Ishikawa (cell line): Measurements from ENCODE around the gene CAMTA1.

Experiments used
- CEBPB ChIP-seq: IDR thresholded peaks from 2 replicates; pipeline ENCODE4 v1.6.1; 2012
- CREB1 ChIP-seq: IDR thresholded peaks from 2 replicates; pipeline ENCODE4 v1.6.1; 2012; ENCODE audit warnings: low read depth
- EGR1 ChIP-seq: IDR thresholded peaks from 2 replicates; pipeline ENCODE4 v1.6.1; 2012
- EP300 ChIP-seq: IDR thresholded peaks from 2 replicates; pipeline ENCODE4 v1.6.1; 2012; ENCODE audit warnings: borderline replicate concordance
- FOXM1 ChIP-seq: IDR thresholded peaks from 2 replicates; pipeline ENCODE4 v1.6.1; 2012; ENCODE audit warnings: low read depth, borderline replicate concordance
- NFIC ChIP-seq: IDR thresholded peaks from 2 replicates; pipeline ENCODE4 v1.6.1; 2012
- RAD21 ChIP-seq: IDR thresholded peaks from 2 replicates; pipeline ENCODE4 v1.6.1; 2012; ENCODE audit warnings: low read depth
- TAF1 ChIP-seq: IDR thresholded peaks from 2 replicates; pipeline ENCODE4 v1.6.1; 2012; ENCODE audit warnings: low read depth, mild to moderate bottlenecking
- TCF12 ChIP-seq: IDR thresholded peaks from 2 replicates; pipeline ENCODE4 v1.6.1; 2012; ENCODE audit warnings: low read depth
- TEAD4 ChIP-seq: IDR thresholded peaks from 2 replicates; pipeline ENCODE4 v1.6.1; 2012
- YY1 ChIP-seq: IDR thresholded peaks from 2 replicates; pipeline ENCODE4 v1.6.1; 2012; ENCODE audit warnings: low read depth
- ZBTB7A ChIP-seq: IDR thresholded peaks from 2 replicates; pipeline ENCODE4 v1.6.1; 2012; ENCODE audit warnings: low read depth
- TF ChIP-seq, protein P1 (sequence below): IDR thresholded peaks from 2 replicates; pipeline ENCODE4 v1.6.1; 2012
- TF ChIP-seq, protein P2 (sequence below): IDR thresholded peaks from 2 replicates; pipeline ENCODE4 v1.6.1; 2012
- TF ChIP-seq, protein P3 (sequence below): IDR thresholded peaks from 2 replicates; pipeline ENCODE4 v1.6.1; 2012; ENCODE audit warnings: low read depth, mild to moderate bottlenecking

Gene CAMTA1

DNA sequence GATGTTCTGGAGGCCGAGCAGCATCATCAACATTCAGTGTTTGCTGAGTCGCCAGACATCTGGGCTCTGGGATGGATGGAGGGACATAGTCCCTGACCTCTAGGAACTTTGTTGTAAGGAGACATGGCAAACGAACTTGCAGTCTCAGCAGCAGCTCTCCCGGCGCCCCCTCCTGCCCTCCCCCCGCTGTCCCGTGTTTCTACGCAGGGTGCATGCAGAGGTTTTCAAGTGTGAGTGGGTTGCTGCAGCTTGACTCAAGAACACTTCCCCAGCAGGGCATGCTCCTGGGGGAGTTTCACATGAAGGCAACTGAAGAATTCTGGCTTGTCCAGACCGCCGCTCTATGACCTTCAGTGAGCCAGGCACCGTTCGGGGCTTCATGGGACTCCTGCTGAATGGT lies 121.9 kb downstream of the CAMTA1 start:
- TF ChIP-seq CREB1 = no peak
- TF ChIP-seq, protein P1, sequence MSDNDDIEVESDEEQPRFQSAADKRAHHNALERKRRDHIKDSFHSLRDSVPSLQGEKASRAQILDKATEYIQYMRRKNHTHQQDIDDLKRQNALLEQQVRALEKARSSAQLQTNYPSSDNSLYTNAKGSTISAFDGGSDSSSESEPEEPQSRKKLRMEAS = no peak
- TF ChIP-seq TEAD4 = no peak
- TF ChIP-seq YY1 = no peak
- TF ChIP-seq, protein P2, sequence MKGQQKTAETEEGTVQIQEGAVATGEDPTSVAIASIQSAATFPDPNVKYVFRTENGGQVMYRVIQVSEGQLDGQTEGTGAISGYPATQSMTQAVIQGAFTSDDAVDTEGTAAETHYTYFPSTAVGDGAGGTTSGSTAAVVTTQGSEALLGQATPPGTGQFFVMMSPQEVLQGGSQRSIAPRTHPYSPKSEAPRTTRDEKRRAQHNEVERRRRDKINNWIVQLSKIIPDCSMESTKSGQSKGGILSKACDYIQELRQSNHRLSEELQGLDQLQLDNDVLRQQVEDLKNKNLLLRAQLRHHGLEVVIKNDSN = no peak
- no peak for TF ChIP-seq ZBTB7A
- TF ChIP-seq CEBPB = no peak

DNA sequence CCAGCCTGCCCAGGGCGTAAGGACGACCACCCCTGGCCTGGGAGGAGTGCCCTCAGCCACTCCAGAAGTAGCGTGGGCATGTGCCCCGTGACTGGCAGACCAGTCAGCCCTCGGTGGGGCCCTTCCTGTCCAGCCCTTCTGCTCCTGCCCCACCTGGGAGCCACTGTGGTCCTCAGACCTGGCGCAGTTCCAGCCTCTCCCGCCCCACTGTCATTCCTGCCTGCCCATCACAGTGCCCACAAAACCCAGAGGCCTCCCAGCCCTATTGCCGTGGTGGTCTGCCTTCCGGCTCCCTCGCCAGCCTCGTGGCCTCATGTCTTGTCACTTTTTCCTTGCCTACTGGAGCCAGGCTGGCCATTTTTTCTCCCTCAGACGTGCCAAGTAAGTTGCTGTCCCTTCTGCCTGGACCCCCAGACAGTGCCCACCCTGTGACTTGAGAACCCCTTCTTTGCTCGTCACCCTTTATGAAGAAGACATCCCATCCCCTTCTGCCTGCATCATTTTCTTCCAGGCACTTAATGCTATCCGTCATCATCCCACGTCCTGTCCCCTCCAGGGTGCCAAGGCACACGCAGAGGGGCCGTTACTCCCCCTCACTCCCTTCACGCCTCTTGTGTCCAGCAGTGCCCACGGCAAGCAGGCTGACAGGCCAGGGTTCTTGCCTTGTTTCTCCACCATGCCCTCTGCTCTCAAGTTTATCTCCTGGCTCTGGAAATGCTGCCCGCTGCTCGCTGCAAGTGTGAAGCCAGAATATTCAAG lies 122.6 kb downstream of the CAMTA1 start:
- TF ChIP-seq TAF1 = no peak
- TF ChIP-seq YY1 = no peak
- TF ChIP-seq TEAD4 = no peak
- TF ChIP-seq, protein P2 = no peak
- no peak for TF ChIP-seq NFIC
- TF ChIP-seq CREB1 = no peak
- no peak for TF ChIP-seq EGR1
- no peak for TF ChIP-seq ZBTB7A
- no peak for TF ChIP-seq EP300
- TF ChIP-seq, protein P1 = no peak
- TF ChIP-seq FOXM1 = no peak
- TF ChIP-seq, protein P3, sequence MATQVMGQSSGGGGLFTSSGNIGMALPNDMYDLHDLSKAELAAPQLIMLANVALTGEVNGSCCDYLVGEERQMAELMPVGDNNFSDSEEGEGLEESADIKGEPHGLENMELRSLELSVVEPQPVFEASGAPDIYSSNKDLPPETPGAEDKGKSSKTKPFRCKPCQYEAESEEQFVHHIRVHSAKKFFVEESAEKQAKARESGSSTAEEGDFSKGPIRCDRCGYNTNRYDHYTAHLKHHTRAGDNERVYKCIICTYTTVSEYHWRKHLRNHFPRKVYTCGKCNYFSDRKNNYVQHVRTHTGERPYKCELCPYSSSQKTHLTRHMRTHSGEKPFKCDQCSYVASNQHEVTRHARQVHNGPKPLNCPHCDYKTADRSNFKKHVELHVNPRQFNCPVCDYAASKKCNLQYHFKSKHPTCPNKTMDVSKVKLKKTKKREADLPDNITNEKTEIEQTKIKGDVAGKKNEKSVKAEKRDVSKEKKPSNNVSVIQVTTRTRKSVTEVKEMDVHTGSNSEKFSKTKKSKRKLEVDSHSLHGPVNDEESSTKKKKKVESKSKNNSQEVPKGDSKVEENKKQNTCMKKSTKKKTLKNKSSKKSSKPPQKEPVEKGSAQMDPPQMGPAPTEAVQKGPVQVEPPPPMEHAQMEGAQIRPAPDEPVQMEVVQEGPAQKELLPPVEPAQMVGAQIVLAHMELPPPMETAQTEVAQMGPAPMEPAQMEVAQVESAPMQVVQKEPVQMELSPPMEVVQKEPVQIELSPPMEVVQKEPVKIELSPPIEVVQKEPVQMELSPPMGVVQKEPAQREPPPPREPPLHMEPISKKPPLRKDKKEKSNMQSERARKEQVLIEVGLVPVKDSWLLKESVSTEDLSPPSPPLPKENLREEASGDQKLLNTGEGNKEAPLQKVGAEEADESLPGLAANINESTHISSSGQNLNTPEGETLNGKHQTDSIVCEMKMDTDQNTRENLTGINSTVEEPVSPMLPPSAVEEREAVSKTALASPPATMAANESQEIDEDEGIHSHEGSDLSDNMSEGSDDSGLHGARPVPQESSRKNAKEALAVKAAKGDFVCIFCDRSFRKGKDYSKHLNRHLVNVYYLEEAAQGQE = no peak
- no peak for TF ChIP-seq TCF12
- no peak for TF ChIP-seq RAD21
- TF ChIP-seq CEBPB = no peak

DNA sequence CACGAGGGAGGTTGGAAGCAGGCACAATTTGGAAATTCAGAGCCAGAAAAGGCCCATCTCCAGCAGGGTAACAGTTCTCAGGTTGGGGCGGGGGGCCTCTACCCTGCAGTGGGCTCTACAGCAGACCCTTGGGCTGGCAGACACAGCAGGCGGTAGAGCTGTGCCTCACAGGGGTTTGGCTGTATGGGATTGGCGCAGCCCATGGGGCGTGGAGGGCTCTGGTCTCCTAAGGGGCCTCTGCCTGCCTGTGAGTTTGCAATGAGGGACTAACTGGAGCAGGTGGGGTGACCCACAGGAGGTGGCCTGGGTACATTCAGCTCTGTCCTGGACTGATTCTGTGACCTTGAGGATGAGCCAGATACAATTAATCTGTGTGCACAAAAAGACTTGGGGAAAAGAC lies 124.1 kb downstream of the CAMTA1 start:
- TF ChIP-seq NFIC (no peak), YY1 (no peak), RAD21 (no peak), CREB1 (no peak), TEAD4 (no peak), TCF12 (no peak)
- TF ChIP-seq, protein P3 = no peak
- TF ChIP-seq, protein P1 = no peak

DNA sequence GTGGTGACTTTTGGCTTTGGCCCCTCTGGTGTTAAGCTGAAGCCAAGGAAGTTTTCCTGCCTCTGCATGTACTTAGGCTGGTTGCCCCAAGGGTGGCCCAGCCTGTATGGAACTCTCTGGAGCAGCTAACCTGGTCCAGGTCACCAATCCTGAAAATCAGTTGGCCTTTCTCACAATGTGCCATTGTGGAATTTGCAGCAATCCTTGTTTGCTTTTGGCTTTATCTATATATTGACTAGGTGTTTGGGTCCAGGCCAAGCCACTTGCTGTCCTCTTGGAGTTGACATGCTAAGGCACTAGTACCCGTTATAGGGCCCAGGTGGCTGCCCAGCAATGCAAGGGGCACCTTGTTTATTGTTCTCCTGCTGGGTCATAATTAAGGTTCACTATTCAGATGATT lies 124.6 kb downstream of the CAMTA1 start:
- TF ChIP-seq RAD21 (no peak), YY1 (no peak), FOXM1 (no peak), EP300 (no peak)
- TF ChIP-seq, protein P2 = no peak
- TF ChIP-seq, protein P3 = no peak
